GM12891 (cell line): ENCODE results near the gene HUNK.

Source experiments
- PAX5 ChIP-seq: IDR thresholded peaks from 2 replicates; pipeline ENCODE4 v1.6.1; 2011; ENCODE audit warnings: low read length, moderate library complexity, mild to moderate bottlenecking; ENCODE audit not compliant: insufficient read depth, severe bottlenecking
- POLR2A ChIP-seq: IDR thresholded peaks from 2 replicates; pipeline ENCODE4 v1.6.1; 2011; ENCODE audit warnings: low read depth, low read length, control low read depth
- POLR2AphosphoS5 ChIP-seq: IDR thresholded peaks from 2 replicates; pipeline ENCODE4 v1.6.1; 2011; ENCODE audit warnings: low read depth, low read length, control low read depth
- POU2F2 ChIP-seq: IDR thresholded peaks from 2 replicates; pipeline ENCODE4 v1.6.1; 2011; ENCODE audit warnings: low read depth, mild to moderate bottlenecking, control low read depth, low read length, moderate library complexity
- SPI1 ChIP-seq: IDR thresholded peaks from 2 replicates; pipeline ENCODE4 v1.6.1; 2011; ENCODE audit warnings: low read depth, low read length, control low read depth
- TAF1 ChIP-seq: IDR thresholded peaks from 2 replicates; pipeline ENCODE4 v1.6.1; 2011; ENCODE audit warnings: low read depth, low read length, control low read depth

GRCh38 chr21:31932470-31932764 lies 59.6 kb downstream of the HUNK start:
- TF ChIP-seq POLR2A, result no peak
- no peak for TF ChIP-seq POLR2AphosphoS5
- no peak for TF ChIP-seq TAF1
- no peak for TF ChIP-seq POU2F2
- TF ChIP-seq PAX5, result no peak
- TF ChIP-seq SPI1, result no peak
